Endothelial cell of umbilical vein (primary cell): Measurements from ENCODE around the gene ZBTB9.

ENCODE experiments used
- CTCF ChIP-seq, 2 donors: IDR thresholded peaks; 1 replicate in 1 of 2; 2 replicates in 1 of 2; pipeline ENCODE4 v1.5.1; 2011; ENCODE audit warnings: low read length in 2 of 2, mild to moderate bottlenecking in 2 of 2, moderate library complexity in 2 of 2, control low read depth in 1 of 2, inconsistent platforms in 1 of 2, low read depth in 1 of 2; ENCODE audit not compliant: insufficient read depth in 1 of 2; ENCODE audit errors: extremely low read depth in 1 of 2
- EZH2 ChIP-seq: IDR thresholded peaks from 2 replicates; pipeline ENCODE4 v1.6.1; 2012; ENCODE audit warnings: borderline replicate concordance, low read depth, mild to moderate bottlenecking, moderate library complexity, low read length, inconsistent platforms; ENCODE audit not compliant: severe bottlenecking
- FOS ChIP-seq: IDR thresholded peaks from 2 replicates; pipeline ENCODE4 v1.6.1; 2011; ENCODE audit warnings: mild to moderate bottlenecking, low read length, moderate library complexity, borderline replicate concordance; ENCODE audit not compliant: insufficient read depth
- POLR2A ChIP-seq: IDR thresholded peaks from 2 replicates; pipeline ENCODE4 v1.6.1; 2012; ENCODE audit warnings: low read depth, mild to moderate bottlenecking, control low read depth, low read length

- TF ChIP-seq FOS (no peak), CTCF (IDR thresholded peaks at IDR 0.05; ENCODE audit: extremely low read depth in 1 of 2, insufficient read depth in 1 of 2, low read depth in 1 of 2, low read length in 2 of 2) (no peak), EZH2 (no peak), POLR2A (no peak)
Measured at GRCh38 chr6:33404884-33405283, 49.5 kb upstream of the ZBTB9 start.
